ENCODE results near the gene ROR2. TPM values are rescaled to one million over a fixed set of nuclear protein-coding genes. Genes with fewer than 3 reads are reported as not detected.
"Not testable (repeated sequence)": the region's sequence is repeated elsewhere in the genome, so short reads cannot be mapped to it uniquely, and the experiment has no call there.

The ROR2 gene
- total RNA-seq, 2 donors from 2014 or later: 4.0 to 5.4 TPM

DNA sequence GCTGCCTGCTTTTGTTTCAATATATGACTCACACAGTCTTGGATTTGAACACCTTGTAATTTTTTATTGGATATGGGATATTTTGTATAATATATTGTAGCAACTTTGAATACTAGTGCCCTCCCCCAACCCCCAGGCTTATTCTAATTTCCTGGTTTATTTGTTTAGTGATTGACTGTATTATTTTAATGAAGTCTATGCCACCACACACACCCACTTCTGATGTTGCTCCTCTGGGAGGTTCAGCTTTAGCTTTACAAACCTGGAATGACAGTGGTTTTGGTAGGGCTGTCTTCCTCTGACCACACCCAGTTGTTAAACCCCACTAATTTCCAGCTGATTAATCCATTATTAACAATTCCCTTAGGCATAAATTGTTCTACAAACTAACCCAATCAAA lies 320.3 kb downstream of the ROR2 start:
- no peak for TF ChIP-seq POLR2A (IDR thresholded peaks at IDR 0.05)
- TF ChIP-seq, protein P1, sequence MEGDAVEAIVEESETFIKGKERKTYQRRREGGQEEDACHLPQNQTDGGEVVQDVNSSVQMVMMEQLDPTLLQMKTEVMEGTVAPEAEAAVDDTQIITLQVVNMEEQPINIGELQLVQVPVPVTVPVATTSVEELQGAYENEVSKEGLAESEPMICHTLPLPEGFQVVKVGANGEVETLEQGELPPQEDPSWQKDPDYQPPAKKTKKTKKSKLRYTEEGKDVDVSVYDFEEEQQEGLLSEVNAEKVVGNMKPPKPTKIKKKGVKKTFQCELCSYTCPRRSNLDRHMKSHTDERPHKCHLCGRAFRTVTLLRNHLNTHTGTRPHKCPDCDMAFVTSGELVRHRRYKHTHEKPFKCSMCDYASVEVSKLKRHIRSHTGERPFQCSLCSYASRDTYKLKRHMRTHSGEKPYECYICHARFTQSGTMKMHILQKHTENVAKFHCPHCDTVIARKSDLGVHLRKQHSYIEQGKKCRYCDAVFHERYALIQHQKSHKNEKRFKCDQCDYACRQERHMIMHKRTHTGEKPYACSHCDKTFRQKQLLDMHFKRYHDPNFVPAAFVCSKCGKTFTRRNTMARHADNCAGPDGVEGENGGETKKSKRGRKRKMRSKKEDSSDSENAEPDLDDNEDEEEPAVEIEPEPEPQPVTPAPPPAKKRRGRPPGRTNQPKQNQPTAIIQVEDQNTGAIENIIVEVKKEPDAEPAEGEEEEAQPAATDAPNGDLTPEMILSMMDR (IDR thresholded peaks at IDR 0.05): no peak
- Histone ChIP-seq H3K27me3 (no peaks in the 10 kb centered on the region), H3K27ac (no peak overlapping the region), H3K36me3 (replicated peaks in 1 of 2; ENCODE audit: insufficient read depth in 1 of 2, low read depth in 2 of 2) (no peaks in the 10 kb centered on the region), H3K4me1 (no peaks in the 10 kb centered on the region), H3K4me3 (no peak overlapping the region), H3K9me3 (no peaks in the 10 kb centered on the region)
- DNase-seq: no peak
- intact Hi-C loops (cut with DNase I): no loop called here
- ATAC-seq: no peak

DNA sequence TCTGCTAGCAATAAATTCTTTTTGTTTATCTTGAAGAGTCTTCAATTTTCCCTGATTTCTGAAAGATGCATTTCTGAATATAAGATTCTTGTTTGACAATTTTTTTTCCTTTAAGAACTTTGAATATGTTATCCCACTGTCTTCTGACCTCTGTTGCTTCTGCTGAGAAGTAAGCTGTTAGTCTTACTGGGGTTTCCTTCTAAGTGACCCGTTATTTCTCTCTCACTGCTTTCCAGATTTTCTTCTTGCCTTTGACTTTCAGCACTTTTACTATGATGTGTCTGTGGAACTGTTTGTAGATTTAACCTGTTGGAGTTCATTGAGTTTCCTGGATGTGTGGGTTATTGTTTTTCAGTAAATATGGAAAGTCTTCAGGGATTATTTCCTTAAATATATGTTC lies 321.1 kb downstream of the ROR2 start:
- Histone ChIP-seq H3K4me1 (no peaks in the 10 kb centered on the region), H3K27ac (no peak overlapping the region), H3K27me3 (no peaks in the 10 kb centered on the region), H3K36me3 (replicated peaks in 1 of 2; ENCODE audit: insufficient read depth in 1 of 2, low read depth in 2 of 2) (no peaks in the 10 kb centered on the region), H3K9me3 (no peaks in the 10 kb centered on the region), H3K4me3 (no peak overlapping the region)
- TF ChIP-seq, protein P1 (IDR thresholded peaks at IDR 0.05): no peak
- TF ChIP-seq POLR2A (IDR thresholded peaks at IDR 0.05): no peak
- ATAC-seq: no peak
- WGBS, 2 donors: 85 to 88% methylated on average over 1 of the region's 1 CpG
- intact Hi-C loops (cut with DNase I): no loop called here
- DNase-seq: no peak

DNA sequence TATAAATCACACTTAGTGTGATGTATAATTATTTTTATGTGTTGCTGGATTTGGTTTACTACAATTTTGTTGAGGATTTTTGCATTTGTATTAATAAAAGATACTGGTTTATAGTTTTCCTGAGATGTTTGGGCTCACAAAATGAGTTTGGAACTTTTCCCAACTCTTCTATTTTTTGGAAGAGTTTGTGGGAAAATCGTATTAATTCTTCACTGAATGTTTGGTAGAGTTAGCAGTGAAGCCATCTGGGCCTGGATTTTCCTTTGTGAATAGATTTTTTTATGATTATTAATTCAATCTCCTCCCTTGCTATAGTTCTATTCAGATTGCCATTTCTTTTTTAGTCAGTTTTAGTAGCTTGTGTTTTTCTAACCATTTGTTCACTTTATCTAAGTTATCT lies 324.7 kb downstream of the ROR2 start:
- no peak for TF ChIP-seq POLR2A (IDR thresholded peaks at IDR 0.05)
- TF ChIP-seq, protein P1 (IDR thresholded peaks at IDR 0.05): no peak
- Histone ChIP-seq H3K9me3 (no peaks in the 10 kb centered on the region), H3K4me3 (no peak overlapping the region), H3K4me1 (no peaks in the 10 kb centered on the region), H3K27me3 (no peaks in the 10 kb centered on the region), H3K27ac (no peak overlapping the region), H3K36me3 (replicated peaks in 1 of 2; ENCODE audit: insufficient read depth in 1 of 2, low read depth in 2 of 2) (no peaks in the 10 kb centered on the region)
- intact Hi-C loops (cut with DNase I): no loop called here
- DNase-seq: no peak
- 49 to 54% methylated on average over 1 of the region's 1 CpG for WGBS, 2 donors
- no peak for ATAC-seq

DNA sequence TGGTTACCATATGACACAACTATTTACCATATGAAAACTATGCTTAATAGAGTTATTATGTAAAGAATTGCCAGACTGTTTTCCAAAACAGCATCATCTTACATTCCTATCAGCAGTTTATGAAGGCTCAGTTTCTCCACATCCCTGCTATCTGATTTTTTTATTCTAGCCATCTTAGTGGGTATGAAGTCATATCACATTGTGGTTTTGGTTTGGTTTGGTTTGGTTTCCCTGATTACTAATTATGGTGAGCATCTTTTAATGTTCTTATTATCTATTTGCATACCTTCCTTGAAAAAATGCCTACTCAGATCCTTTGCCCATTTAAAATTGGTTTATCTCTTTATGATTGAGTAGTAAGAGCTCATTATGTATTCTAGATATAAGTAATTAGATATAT lies 327.0 kb downstream of the ROR2 start:
- no peak for DNase-seq
- no peaks in the 10 kb centered on the region for H3K4me1 ChIP-seq
- ATAC-seq: no peak
- TF ChIP-seq POLR2A (IDR thresholded peaks at IDR 0.05): no peak
- TF ChIP-seq, protein P1 (IDR thresholded peaks at IDR 0.05): no peak
- no peak overlapping the region for H3K27ac ChIP-seq
- no peaks in the 10 kb centered on the region for H3K36me3 ChIP-seq (replicated peaks in 1 of 2; ENCODE audit: insufficient read depth in 1 of 2, low read depth in 2 of 2)
- H3K4me3 ChIP-seq: no peak overlapping the region
- H3K9me3 ChIP-seq: no peaks in the 10 kb centered on the region
- intact Hi-C loops (cut with DNase I): no loop called here
- H3K27me3 ChIP-seq: no peaks in the 10 kb centered on the region

DNA sequence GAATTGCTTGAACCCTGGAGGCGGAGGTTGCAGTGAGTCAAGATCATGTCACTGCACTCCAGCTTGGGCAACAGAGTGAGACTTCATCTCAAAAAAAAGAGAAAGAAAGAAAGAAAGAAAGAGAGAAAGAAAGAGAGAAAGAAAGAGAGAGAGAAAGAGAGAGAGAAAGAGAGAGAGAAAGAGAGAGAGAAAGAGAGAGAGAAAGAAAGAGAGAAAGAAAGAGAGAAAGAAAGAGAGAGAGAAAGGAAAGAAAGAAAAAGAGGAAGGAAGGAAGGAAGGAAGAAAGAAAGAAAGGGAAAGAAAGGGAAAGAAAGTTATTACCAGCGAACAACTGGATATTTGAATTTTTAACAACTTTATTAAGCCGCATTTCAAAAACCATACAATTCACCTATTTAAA lies 327.9 kb downstream of the ROR2 start:
- H3K27me3 ChIP-seq; H3K4me1 ChIP-seq; H3K4me3 ChIP-seq; ATAC-seq; H3K9me3 ChIP-seq; DNase-seq; H3K27ac ChIP-seq; H3K36me3 ChIP-seq (replicated peaks in 1 of 2; ENCODE audit: insufficient read depth in 1 of 2, low read depth in 2 of 2); intact Hi-C loops (cut with DNase I): not testable (repeated sequence)
- 93% methylated on average over 3 of the region's 3 CpGs for WGBS, 2 donors

DNA sequence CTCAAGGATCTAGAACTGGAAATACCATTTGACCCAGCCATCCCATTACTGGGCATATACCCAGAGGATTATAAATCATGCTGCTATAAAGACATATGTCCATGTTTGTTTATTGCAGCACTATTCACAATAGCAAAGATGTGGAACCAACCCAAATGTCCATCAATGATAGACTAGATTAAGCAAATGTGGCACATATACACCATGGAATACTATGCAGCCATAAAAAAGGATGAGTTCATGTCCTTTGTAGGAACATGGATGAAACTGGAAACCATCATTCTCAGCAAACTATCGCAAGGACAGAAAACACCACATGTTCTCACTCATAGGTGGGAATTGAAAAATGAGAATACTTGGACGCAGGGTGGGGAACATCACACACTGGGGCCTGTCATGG lies 336.0 kb downstream of the ROR2 start:
- H3K9me3 ChIP-seq; H3K4me1 ChIP-seq; H3K27ac ChIP-seq; ATAC-seq; H3K4me3 ChIP-seq; DNase-seq; H3K36me3 ChIP-seq (replicated peaks in 1 of 2; ENCODE audit: insufficient read depth in 1 of 2, low read depth in 2 of 2); H3K27me3 ChIP-seq; intact Hi-C loops (cut with DNase I): not testable (repeated sequence)
- whole genome bisulfite sequencing, 2 donors: 97 to 100% methylated on average over 2 of the region's 2 CpGs
